Kidney (tissue), 14 donors: ENCODE measurements around the gene PARP11. TPM values are rescaled to one million over a fixed set of nuclear protein-coding genes. Genes with fewer than 3 reads are reported as not detected.

ENCODE experiments used
- DNase-seq, 5 donors: peaks; one replicate each; pipeline ENCODE4 v3.0.0-alpha.2; 2013 to 2020
- FAIRE-seq: peaks from 2 replicates; lab custom pipeline; 2012; peaks lifted over from hg19 to GRCh38; lab: Jason Lieb, UNC
- H3K27ac ChIP-seq, 2 donors: one replicate each; pipeline ENCODE4 v1.7.0; 2013; ENCODE audit warnings: low read depth in 2 of 2, low read length in 2 of 2, inconsistent platforms in 1 of 2
- H3K27me3 ChIP-seq: one replicate; pipeline ENCODE4 v1.7.1; 2013; ENCODE audit warnings: low read length, inconsistent platforms; ENCODE audit not compliant: control insufficient read depth, insufficient read depth
- H3K36me3 ChIP-seq, 3 donors: one replicate each; pipeline versions ENCODE4 v1.7.0 to v1.7.1; 2013; ENCODE audit warnings: low read length in 3 of 3, control low read depth in 1 of 3, inconsistent platforms in 1 of 3; ENCODE audit not compliant: insufficient read depth in 3 of 3, control insufficient read depth in 2 of 3
- H3K4me1 ChIP-seq, 3 donors: one replicate each; pipeline versions ENCODE4 v1.7.0 to v1.7.1; 2013; ENCODE audit warnings: low read length in 3 of 3, inconsistent platforms in 1 of 3, low read depth in 1 of 3; ENCODE audit not compliant: control insufficient read depth in 2 of 3, insufficient read depth in 2 of 3
- H3K4me3 ChIP-seq, 3 donors: one replicate each; pipeline versions ENCODE4 v1.7.0 to v1.8.1; 2013; ENCODE audit warnings: low read length in 3 of 3, control low read depth in 1 of 3, inconsistent platforms in 1 of 3
- H3K9ac ChIP-seq, 3 donors: one replicate each; pipeline versions ENCODE4 v1.7.0 to v1.7.1; 2013; ENCODE audit warnings: low read length in 3 of 3, control low read depth in 1 of 3, inconsistent platforms in 1 of 3
- H3K9me3 ChIP-seq, 3 donors: one replicate each; pipeline versions ENCODE4 v1.7.0 to v1.7.1; 2013; ENCODE audit warnings: low read length in 3 of 3, control low read depth in 1 of 3, inconsistent platforms in 1 of 3; ENCODE audit not compliant: control insufficient read depth in 2 of 3, insufficient read depth in 1 of 3
- intact Hi-C: fragments of 100-400 bp; cut with DNase I; formaldehyde crosslinking; loops from one replicate; pipeline ENCODE4 v1.11.1; 2022
- polyA plus RNA-seq: library from polyadenylated mRNA; stranded (reverse); fragments of 350-450 nt; fragmentation: Illumina TruSeq; extraction: RNeasy Lipid Tissue Mini Kit (QIAGEN cat#74804); gene quantifications from one replicate; pipeline ENCODE4 v1.2.3, GENCODE V29; 2014; ENCODE audit warnings: low read depth, low replicate concordance; ENCODE audit not compliant: insufficient read depth
- total RNA-seq: library from RNA; stranded (reverse); fragmentation: NEBNext Ultra II Directional; extraction: Animal tissue kit (Norgen Biotek cat#: 25700); gene quantifications from one replicate; pipeline ENCODE4 v1.2.1, GENCODE V29; 2021
- TF ChIP-seq, protein P1 (sequence below): IDR thresholded peaks from 3 replicates; pipeline ENCODE4 v1.5.1; 2012; ENCODE audit warnings: mild to moderate bottlenecking, moderate library complexity, borderline replicate concordance; ENCODE audit not compliant: insufficient read depth; ENCODE audit errors: extremely low read depth
- donor health status: control.
- donor health status: control.
- donor health status: control.
- donor health status: control.
- donor health status: control.
- donor health status: DM: yes; HTN: yes; CAD: no.
- donor health status: Normal renal cell carcinoma (clear cell type).

Gene PARP11
- total and polyA plus RNA-seq, 2 donors from 2014 or later: 2.6 to 13.1 TPM

DNA sequence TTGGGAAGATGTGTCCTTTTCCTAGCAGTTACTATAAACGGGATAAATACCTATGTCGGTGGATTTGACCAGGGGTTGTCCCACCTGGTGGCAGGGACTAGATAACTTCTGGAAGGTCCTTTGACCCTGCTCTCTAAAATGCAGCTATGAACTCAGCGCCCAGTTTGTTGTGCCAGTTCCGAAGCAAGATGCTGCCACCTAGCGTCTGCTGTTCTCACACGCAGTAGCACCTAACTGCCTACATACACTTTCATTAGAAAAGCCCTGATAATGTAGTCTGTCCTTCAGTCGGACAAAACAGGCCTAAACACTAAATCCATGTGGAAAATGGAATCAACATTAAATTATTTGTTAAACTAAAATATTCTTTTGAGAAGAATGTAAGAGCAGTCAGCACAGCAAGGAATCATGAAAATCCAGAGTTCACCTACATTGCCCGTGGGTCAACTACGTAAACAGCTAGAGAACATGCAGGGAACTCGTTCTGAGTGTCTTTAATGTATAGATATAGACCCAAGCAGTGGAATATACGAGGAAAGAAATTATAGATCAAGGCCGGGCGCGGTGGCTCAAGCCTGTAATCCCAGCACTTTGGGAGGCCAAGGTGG, 69.2 kb downstream of the PARP11 start:
- FAIRE-seq (peak; percentile 66), DNase-seq (peak; percentile 64 to 84 (median 78))
- intact Hi-C loops: no loop called here
- no peak overlapping the region for H3K27ac ChIP-seq
- H3K36me3 ChIP-seq: peaks cover 0 to 4% (median 0%) of the 10 kb centered on the region in 3 donors
- H3K9ac ChIP-seq: no peak overlapping the region
- H3K4me3 ChIP-seq: no peak overlapping the region
- no peaks in the 10 kb centered on the region for H3K4me1 ChIP-seq
- TF ChIP-seq, protein P1, sequence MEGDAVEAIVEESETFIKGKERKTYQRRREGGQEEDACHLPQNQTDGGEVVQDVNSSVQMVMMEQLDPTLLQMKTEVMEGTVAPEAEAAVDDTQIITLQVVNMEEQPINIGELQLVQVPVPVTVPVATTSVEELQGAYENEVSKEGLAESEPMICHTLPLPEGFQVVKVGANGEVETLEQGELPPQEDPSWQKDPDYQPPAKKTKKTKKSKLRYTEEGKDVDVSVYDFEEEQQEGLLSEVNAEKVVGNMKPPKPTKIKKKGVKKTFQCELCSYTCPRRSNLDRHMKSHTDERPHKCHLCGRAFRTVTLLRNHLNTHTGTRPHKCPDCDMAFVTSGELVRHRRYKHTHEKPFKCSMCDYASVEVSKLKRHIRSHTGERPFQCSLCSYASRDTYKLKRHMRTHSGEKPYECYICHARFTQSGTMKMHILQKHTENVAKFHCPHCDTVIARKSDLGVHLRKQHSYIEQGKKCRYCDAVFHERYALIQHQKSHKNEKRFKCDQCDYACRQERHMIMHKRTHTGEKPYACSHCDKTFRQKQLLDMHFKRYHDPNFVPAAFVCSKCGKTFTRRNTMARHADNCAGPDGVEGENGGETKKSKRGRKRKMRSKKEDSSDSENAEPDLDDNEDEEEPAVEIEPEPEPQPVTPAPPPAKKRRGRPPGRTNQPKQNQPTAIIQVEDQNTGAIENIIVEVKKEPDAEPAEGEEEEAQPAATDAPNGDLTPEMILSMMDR: peak; percentile 91
- H3K9me3 ChIP-seq: no peaks in the 10 kb centered on the region
- no peaks in the 10 kb centered on the region for H3K27me3 ChIP-seq

DNA sequence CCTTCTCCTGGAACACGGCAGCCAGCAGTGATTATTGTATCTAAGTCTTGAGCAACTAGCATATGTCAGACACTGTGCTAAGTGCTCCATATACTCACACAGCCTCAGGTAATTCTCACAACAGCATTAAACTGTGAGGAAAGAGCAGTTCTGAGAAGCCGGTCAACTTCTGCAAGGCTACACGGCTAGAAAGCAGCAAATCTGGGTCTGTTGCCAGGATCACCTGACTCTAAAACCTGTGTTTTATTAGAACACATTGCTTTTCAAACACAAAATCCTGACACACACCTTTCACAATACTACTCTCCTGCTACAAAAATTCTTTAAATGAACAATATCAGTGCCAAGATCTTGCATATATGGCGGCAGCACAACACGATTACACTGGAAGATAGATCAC, 70.5 kb downstream of the PARP11 start:
- FAIRE-seq (no peak), DNase-seq (no peak)
- intact Hi-C loops: no loop called here
- H3K9me3 ChIP-seq: no peaks in the 10 kb centered on the region
- TF ChIP-seq, protein P1: no peak
- H3K27ac ChIP-seq: no peak overlapping the region
- no peaks in the 10 kb centered on the region for H3K4me1 ChIP-seq
- H3K27me3 ChIP-seq: no peaks in the 10 kb centered on the region
- no peak overlapping the region for H3K9ac ChIP-seq
- no peak overlapping the region for H3K4me3 ChIP-seq
- peaks cover 0 to 4% (median 0%) of the 10 kb centered on the region in 3 donors for H3K36me3 ChIP-seq

DNA sequence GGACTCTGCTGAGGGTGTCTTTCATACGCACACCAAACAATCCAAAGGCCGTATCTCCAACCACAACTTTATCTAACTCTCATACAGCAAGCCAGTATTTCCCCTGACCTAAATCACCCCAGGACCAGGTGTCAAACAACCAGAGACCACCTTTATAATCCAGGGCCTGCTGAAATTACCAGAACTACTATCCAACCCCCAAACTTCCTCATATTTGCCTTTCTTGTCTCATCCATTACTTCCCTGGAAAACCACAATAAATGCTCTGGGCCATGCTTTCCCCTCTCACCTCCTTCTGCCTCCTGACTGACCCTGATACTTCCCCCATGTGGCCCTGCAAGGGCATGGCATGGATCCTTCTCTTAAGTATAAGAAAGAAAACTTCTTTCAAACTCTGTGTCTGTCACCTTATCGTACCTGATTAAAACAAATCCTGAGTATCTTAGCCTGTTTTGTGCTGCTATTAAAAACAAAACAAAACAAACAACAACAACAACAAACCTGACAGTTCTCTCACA, 75.6 kb downstream of the PARP11 start:
- TF ChIP-seq, protein P1: no peak
- DNase-seq (no peak), FAIRE-seq (no peak)
- Histone ChIP-seq H3K9me3 (no peaks in the 10 kb centered on the region), H3K36me3 (no peaks in the 10 kb centered on the region), H3K4me1 (no peaks in the 10 kb centered on the region), H3K4me3 (no peak overlapping the region), H3K9ac (no peak overlapping the region), H3K27ac (no peak overlapping the region), H3K27me3 (no peaks in the 10 kb centered on the region)
- intact Hi-C loops: no loop called here
